Endometrial microvascular endothelial cells (primary cell): ENCODE measurements around the gene IL34. TPM values are rescaled to one million over a fixed set of nuclear protein-coding genes. Genes with fewer than 3 reads are reported as not detected.

Experiments
- in situ Hi-C: cut with HindIII; loops from 2 replicates; pipeline ENCODE4 v1.10.0; 2017; ENCODE audit warnings: low sequenced_read_pairs, low pct_unique_long_range_greater_than_20kb; ENCODE audit errors: inconsistent ontology term
- total RNA-seq: library from RNA; depleted of rRNA; stranded (reverse); fragments of >200 nt; gene quantifications from one replicate; pipeline ENCODE4 v1.2.3, GENCODE V29; 2015; ENCODE audit errors: inconsistent ontology term

The IL34 gene
- total RNA-seq, 1 donor from 2014 or later: 1.2 TPM

DNA sequence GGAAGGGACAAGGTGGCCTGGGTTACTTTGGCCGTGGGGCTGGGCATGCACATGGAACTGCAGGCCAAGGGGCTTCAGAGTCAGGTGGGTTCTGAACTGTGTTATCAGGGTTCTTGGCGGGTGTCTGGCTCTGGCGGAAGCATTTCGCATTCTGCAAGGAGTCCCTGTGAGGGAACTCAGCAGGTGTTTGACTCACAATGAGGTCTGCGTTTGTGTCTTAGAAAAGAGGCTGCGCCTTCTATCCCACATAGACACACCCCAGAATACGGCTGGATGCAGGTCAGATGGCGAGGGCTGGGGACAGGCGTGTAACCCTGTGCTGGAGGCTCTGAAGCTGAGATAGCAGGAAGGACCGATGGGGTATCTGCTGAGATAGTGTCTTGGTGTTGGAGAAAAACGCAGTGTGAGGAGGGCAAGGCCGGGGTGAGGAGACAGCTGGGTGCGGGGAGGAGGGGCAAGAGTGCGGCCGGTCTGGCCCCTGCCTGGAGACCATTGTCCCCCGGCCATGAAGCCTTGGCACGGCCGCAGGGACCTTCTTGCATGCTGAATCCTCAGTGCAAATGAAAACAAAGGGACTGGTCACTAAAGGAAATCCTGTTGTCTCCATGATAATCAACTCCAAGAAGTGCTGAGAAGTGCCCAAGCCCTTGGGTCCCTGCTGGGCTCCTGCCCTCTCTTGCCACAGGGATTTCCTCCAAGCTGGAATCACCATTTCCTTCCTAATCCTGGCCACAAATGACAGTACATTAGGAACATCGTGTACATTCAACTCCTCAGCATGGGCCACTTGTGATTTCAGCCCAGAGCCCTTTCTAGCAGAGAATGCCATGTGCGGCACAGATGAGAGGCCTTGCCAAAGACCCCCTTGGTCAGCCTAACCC lies 62.2 kb downstream of the IL34 start:
- in situ Hi-C loops: no loop called here

DNA sequence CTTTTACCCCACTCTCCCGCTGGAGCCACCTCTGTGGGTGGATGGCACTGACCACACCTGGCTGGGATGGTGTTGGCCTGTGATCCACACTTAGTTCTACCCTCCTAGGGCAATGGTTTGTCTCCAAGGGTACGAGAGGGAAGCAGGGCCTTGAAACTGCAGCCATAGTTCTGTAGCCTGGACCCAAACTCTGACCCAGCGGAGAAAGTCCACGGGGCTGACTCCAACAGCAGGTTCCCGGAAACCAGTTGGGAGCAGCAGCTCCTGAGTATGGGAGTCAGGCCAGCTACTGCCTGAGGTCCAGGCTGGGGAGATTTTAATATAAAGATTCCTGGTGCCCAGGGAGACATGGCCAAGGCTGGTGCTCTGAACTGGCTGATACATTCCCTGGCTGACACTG lies 63.1 kb downstream of the IL34 start:
- in situ Hi-C loops: no loop called here

DNA sequence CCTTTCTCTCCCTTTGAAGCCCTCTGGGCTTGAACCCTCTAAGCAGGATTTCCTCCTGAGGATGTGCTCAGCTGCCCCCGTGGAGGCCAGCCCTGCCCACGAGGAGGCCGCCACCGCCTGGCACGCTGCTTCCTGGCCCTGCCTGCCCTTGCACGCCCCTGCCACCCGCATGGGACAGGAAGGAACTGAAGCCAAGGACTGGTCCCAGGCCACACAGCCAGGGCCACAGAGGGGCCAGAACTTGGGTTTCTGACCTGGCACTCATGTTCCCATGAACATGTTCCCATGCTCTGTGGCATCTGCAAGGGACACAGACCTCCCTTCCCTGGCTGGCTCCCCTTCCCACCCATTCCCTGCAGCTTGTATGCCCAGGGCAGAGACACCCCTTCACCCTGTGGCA lies 63.6 kb downstream of the IL34 start:
- in situ Hi-C loops: no loop called here

Other genes with a start within 250 kb of the IL34 start
- 31.0 TPM for gene ST3GAL2, start 207.5 kb upstream of the IL34 start, total RNA-seq
- gene FCSK, start 192.0 kb upstream of the IL34 start, total RNA-seq: 8.2 TPM
- gene COG4, start 123.0 kb upstream of the IL34 start, total RNA-seq: 87.5 TPM
- 159 TPM for gene SF3B3, start 122.7 kb upstream of the IL34 start, total RNA-seq
- gene MTSS2, start 39.5 kb downstream of the IL34 start, total RNA-seq: 19.6 TPM
- 52.0 TPM for gene VAC14, start 154.6 kb downstream of the IL34 start, total RNA-seq